Activated T-cell treated with anti-CD3 and anti-CD28 coated beads for 1 hour (primary cell): ENCODE data around the gene EDA.

Experiments used
- DNase-seq: peaks from one replicate; pipeline ENCODE4 v3.0.0-alpha.2; 2020; ENCODE audit warnings: low read depth

Gene EDA

DNA sequence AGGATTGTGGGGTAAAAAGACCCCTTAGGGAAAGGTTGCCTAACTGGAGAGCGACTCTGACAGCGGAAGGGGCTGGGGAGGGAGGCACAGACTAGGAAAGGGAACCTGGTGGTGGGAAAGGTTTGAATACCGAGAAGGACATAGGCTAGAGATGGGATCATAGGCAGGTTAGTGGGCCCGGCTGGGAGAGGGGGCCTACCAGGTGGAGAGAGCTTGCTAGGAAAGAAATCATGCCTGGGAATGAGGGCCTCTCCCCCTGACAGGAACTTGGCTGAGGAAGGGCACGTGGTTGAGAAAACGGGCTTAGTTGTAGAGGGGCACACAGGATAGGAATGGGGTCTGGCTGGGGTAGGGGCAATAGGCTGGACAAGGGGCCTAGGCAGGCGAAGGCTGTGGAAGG lies 450.7 kb downstream of the EDA start:
- no peak for DNase-seq

DNA sequence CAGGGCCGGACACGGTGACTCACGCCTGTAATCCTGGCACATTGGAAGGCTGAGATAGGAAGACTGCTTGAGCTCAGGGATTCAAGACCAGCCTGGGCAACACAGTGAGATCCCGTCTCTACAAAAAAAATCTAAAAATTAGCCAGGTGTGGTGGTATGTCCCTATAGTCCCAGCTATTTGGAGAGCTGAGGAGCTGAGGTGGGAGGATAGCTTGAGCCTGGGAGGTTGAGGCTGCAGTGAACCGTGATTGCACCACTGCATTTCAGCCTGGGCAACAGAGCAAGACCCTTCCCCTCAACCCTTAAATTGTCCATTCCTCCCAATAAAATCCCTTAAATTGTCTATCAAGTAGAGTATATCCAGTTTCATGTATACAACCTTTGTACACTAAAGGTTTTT lies 463.4 kb downstream of the EDA start:
- DNase-seq = no peak

DNA sequence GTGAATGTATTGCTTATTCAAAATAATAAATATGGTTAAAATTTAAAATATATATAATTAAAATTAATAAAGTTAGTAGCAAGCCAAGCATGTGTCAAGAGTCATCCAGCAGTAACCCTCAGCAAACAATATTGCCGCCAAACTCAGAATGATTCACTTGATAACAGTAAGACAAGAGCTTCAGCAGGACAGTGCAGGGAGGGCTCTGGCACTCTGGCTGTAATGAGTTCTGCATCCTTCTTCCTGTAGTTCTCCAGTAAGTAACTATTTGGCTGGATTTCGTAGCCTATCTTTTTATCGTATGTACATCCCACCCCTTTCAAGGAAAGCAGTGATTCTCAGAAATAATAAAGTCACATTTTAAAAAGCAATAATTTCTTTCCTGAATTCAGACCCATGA lies 464.0 kb downstream of the EDA start:
- DNase-seq = no peak

DNA sequence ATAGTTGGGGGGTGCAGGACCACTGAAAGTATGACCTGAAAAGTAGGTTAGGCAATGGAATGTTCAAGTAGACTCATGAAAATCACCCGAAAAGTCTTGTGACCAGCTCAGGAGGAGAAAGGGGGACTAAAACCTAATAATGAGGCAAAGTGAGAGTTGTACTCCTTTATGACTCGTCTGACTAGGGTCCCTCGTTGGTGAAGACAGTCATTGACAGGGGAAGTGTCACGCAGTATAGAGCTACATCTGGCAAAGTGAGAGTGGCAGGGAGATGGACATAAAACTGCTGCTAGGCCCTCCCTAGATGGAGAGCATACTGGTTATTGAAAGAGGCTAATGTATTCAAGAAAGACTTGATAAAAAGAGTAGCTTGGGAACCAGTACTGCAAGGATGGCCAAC lies 466.8 kb downstream of the EDA start:
- no peak for DNase-seq

DNA sequence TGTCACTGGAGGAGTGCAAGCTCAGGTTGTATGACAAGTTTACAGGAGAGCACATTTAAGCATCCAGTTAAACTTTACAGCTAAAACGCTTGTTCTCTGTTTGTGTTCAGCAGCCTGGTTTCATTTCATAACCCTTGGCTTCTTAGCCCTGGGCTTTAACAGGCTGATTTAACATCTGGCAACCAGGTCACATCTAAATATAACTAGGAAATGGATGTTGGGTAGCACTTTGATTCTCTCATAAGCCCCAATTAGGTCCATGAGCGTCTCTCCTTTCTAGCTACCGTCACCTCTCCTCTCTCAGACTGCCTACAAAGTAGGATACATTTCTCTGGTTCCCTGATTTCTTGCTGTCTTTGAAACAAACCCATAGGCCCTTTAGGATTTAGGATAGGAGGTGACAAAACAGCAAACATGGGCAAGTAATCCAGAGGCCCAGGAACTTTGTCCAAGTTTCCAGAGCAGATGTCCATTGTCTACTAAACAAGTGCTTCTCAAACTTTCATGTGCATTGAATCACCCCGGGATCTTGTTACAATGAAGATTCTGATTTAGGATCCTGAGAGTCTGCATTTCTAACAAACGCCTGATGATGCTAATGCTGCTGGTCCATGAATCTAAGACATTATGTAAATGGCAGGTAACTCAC lies 468.8 kb downstream of the EDA start:
- DNase-seq = no peak

DNA sequence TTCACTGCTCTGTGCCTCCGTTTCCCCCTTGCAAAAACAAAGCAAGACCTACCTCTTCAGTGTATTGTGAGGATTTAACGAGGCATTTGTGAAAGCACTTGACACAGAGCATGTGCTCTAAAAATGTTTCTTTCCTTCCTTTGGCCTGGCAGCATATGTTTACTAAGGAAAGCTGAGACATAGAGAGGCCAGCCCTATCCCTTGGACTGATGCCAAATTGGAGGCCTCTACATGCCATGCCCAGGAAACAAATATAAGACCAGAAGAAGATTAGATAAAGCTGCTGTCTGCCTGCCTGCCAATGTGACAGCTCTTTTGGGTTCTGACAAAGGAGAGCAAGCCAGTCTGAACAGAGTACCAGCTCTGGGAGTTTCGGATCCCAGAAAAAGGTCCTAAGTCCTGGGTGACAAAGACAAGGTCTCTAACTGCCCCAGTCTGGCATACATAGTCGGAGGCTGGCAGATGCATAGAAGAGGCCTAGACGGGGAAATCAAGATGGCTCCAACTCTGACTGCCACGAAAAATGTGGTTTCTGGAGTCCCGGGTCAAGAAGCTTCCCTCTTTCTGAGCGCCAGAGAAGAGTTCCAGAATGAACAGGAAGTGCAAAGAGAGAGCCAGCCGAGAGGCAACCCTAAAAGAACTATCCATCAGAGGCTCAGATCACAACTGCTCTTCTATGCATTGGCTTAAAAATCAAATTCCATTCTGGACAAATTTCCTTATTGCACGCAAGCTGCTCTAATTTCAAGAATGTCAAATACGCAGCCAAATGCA lies 472.1 kb downstream of the EDA start:
- no peak for DNase-seq

DNA sequence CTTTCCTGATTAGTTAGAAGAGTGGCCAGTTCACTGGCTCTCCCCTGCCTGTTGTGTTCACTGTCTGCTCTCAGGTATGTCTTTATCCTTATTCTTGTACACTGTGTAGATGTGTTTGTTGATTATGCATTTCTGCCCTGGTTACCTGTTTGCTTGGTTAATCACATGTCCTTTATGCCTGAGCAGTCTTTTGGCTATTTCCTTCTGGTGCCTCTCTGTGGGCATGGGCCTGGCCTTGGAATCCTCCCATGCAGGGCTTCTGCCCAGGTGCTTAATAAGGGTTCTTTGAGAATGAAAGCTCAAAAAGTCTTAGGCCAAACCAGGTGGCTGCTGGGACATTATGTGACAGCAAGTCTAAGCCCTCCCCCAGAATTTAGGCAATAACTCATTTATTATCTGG lies 472.8 kb downstream of the EDA start:
- DNase-seq = no peak
